ENCODE results near the gene HAUS6.
"Not testable (repeated sequence)": the region's sequence is repeated elsewhere in the genome, so short reads cannot be mapped to it uniquely, and the experiment has no call there.

HAUS6 gene, protein sequence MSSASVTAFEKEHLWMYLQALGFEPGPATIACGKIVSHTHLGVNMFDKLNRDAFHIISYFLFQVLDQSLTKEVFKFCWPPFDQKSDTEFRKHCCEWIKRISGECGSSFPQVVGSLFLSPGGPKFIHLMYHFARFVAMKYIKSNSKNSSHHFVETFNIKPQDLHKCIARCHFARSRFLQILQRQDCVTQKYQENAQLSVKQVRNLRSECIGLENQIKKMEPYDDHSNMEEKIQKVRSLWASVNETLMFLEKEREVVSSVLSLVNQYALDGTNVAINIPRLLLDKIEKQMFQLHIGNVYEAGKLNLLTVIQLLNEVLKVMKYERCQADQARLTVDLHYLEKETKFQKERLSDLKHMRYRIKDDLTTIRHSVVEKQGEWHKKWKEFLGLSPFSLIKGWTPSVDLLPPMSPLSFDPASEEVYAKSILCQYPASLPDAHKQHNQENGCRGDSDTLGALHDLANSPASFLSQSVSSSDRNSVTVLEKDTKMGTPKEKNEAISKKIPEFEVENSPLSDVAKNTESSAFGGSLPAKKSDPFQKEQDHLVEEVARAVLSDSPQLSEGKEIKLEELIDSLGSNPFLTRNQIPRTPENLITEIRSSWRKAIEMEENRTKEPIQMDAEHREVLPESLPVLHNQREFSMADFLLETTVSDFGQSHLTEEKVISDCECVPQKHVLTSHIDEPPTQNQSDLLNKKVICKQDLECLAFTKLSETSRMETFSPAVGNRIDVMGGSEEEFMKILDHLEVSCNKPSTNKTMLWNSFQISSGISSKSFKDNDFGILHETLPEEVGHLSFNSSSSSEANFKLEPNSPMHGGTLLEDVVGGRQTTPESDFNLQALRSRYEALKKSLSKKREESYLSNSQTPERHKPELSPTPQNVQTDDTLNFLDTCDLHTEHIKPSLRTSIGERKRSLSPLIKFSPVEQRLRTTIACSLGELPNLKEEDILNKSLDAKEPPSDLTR

GRCh38 chr9:19102631-19103345 lies at the start of gene HAUS6:
Gene HAUS6, minus strand, starts transcription at chr9:19102904. Its CDS starts 253 bp downstream, at chr9:19102651.
- peak; percentile 98 for DNase-seq (ENCODE audit: low spot score)

DNA sequence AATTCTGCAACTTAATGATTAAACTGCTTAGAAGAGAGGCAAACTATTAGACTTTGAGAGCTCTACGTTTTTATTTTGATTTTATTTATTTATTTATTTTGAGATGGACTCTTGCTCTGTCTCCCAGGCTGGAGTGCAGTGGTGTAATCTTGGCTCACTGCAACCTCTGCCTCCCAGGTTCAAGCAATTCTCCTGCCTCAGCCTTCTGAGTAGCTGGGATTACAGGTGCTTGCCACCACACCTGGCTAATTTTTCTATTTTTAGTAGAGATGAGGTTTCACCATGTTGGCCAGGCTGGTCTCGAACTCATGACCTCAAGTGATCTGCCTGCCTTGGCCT lies 49.4 kb upstream of the HAUS6 start:
- DNase-seq (ENCODE audit: low spot score): not testable (repeated sequence)

GRCh38 chr9:19151425-19152159 lies 48.9 kb upstream of the HAUS6 start:
- DNase-seq (ENCODE audit: low spot score): no peak

- DNase-seq (ENCODE audit: low spot score): no peak
Observed at GRCh38 chr9:19149230-19149629, 46.5 kb upstream of the HAUS6 start.

DNA sequence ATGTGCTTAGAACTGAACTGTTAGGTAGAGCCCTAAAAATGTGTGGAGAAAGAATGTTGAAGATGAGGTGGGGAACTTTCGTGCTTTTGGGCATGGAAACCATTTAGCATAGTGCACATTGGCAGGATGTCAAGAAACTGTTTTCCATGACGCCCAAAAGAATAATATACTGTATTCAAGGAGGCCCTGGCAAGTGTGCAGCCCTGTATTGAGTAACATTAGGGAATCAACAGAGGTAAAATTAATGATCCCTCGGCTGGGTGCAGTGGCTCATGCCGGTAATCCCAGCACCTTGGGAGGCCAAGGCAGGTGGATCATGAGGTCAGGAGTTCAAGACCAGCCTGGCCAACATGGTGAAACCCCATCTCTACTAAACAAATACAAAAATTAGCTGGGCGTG lies 45.5 kb upstream of the HAUS6 start:
- DNase-seq (ENCODE audit: low spot score): no peak

DNA sequence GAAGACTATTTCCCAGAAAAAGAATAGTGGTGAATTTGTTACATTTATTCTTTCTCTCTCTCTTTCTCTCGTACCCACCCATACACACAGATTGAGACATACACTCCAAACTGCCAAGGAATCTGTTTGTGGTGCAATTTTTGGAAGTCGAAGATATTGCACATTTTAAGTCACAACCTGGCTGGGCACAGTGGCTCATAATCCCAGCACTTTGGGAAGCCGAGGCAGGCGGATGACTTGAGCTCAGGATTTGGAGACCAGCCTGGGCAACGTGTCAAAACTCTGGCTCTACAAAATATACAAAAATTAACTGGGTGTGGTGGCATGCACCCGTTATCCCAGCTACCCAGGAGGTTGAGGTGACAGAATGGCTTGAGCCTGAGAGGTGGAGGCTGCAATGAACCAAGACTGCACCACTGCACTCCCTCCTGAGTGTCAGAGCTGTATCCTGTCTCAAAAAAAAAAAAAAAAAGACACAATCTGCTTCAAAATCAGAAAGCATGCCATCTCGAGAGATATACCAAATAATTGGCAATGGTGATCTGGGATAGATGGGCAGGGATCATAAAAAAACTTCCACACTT lies 43.8 kb upstream of the HAUS6 start:
- DNase-seq (ENCODE audit: low spot score): no peak

- DNase-seq (ENCODE audit: low spot score): no peak
Observed at GRCh38 chr9:19145881-19146280, 43.2 kb upstream of the HAUS6 start.

- DNase-seq (ENCODE audit: low spot score): no peak
Observed at GRCh38 chr9:19140259-19140658, 37.6 kb upstream of the HAUS6 start.

DNA sequence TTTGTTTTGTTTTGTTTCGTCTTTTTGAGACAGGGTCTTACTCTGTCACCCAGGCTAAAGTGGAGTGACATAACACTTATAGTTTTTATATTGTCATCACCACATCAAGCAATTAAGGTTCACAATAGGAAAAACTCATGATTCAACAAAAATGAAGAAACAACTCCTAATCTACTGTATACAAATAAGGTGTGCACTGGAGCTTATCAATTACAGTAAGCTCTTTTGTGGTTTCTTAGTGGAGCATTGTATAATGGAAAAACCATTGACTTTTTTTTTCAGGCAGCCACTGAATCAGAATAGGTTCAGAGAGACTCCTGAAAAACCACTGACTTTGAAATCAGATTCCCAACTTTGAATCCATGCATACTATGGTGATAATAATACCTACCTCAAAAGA lies 35.4 kb upstream of the HAUS6 start:
- DNase-seq (ENCODE audit: low spot score): no peak

DNA sequence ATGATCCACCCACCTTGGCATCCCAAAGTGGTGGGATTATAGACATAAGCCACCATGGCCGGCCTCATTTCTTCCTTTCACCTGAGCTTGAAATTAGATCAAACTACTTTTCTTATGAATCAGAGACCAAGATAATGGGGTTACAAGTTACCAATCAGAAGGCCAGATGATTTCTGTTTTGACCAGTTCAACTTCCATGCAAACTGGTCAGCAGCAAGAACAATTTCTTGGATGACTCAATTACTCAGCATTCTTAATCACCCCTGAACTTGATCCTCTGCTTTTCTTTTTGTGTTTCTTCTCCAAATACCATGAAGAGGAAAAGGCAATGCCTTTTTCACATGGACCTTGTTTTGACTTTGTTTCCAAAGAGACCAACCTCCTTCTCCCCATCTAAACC lies 34.6 kb upstream of the HAUS6 start:
- no peak for DNase-seq (ENCODE audit: low spot score)

DNA sequence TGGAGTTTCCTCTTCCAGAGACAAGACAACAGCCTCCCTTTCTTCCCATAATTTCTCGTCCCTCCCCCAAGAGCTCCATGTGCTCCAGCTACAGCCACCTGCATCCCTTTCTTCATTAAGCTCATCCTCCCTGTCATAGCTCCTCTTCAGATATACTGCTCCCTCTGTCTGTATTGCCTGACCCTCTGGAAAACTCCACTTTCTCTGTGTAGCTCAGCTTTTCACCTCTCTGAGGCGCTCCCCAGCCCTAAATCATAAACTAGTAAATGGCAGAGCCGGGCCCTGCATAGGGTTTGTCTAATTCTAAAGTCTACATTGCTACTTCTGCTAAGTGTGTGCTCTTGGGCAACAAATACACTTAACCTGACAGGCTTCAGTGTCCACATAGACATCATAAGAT lies 33.4 kb upstream of the HAUS6 start:
- DNase-seq (ENCODE audit: low spot score): no peak

DNA sequence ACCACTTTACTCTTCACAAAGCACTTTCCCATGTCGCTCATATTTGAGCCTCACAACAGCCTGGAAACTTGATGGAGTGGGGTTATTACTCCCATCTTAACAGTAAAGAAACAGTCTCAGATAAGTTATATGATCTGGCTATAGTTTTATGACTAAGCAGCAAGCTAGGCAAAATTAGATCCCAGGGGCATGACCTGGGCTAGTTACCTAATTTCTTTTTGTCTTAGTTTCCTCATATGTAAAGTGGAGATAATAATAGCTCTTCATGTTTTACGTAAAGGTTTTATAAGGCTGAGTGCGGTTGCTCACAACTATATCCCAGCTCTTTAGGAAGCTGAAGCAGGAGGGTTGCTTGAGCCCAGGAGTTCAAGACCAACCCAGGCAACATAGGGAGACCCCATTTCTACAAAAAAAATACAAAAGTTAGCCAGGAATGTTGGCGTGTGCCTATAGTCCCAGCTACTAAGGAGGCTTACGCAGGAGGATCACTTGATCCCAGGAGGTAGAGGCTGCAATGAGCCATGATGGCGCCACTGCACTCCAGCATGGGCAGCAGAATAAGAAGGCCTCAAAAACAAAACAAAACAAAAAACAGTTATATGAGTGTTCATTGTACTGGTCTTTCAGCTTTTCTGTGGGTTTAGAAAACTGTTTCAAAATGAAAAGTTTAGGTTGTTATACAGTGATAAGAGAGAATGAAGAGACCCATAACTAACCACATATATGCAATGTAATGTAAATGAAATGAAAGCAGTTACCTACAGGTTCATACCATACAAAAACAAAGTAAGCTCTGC lies 31.0 kb upstream of the HAUS6 start:
- no peak for DNase-seq (ENCODE audit: low spot score)

GRCh38 chr9:19130436-19130835 lies 27.7 kb upstream of the HAUS6 start:
- no peak for DNase-seq (ENCODE audit: low spot score)

GRCh38 chr9:19127871-19128500 lies 25.3 kb upstream of the HAUS6 start:
- peak; percentile 28 for DNase-seq (ENCODE audit: low spot score)

- DNase-seq (ENCODE audit: low spot score): no peak
Observed at GRCh38 chr9:19124430-19124793, 21.7 kb upstream of the HAUS6 start.

DNA sequence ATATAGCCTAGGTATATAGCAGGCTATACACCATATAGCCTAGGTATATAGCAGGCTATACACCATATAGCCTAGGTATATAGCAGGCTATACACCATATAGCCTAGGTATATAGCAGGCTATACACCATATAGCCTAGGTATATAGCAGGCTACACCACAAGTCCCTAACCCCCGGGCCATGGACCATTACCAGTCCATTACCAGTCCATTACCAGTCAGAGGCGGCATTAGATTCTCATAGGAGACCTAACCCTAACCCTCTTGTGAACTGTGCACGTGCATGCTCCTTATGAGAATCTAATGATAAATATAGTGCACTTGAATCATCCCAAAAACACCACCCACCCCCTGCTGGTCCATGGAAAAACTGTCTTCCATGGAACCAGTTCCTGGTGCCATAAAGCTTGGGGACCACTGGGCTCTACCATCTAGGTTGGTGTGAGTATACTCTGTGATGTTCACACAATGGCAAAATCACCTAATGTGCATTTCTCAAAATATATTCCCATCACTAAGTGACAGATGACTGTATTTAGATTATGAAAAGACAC lies 19.9 kb upstream of the HAUS6 start:
- DNase-seq (ENCODE audit: low spot score): no peak

DNA sequence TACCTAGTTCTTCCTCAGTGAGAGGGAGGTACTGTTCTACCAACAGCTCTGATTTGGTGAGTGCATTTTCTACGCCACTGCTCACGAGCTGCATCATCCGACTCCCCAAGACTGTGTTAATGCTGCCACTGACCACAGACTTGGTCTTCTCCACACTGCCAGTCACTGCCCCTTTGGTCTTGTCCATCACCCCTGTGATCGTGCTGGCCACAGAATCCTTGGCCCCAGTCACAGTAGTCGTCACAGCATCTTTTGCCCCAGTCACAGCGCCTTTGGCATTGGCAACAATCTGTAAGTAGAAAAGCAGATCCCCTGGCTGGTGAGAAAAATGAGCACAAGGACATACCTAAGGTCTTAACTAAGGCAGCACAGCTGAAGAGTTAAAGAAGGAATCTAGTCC lies 18.2 kb upstream of the HAUS6 start:
- no peak for DNase-seq (ENCODE audit: low spot score)

GRCh38 chr9:19119801-19120440 lies 17.2 kb upstream of the HAUS6 start:
- no peak for DNase-seq (ENCODE audit: low spot score)

GRCh38 chr9:19119246-19119645 lies 16.5 kb upstream of the HAUS6 start:
- DNase-seq (ENCODE audit: low spot score): no peak

Measured in pons (tissue), 1 donor.